ENCODE results near the gene CBLB. TPM values are rescaled to one million over a fixed set of nuclear protein-coding genes. Genes with fewer than 3 reads are reported as not detected.

CBLB gene
- total RNA-seq, 1 donor from 2014 or later = 30.0 TPM

DNA sequence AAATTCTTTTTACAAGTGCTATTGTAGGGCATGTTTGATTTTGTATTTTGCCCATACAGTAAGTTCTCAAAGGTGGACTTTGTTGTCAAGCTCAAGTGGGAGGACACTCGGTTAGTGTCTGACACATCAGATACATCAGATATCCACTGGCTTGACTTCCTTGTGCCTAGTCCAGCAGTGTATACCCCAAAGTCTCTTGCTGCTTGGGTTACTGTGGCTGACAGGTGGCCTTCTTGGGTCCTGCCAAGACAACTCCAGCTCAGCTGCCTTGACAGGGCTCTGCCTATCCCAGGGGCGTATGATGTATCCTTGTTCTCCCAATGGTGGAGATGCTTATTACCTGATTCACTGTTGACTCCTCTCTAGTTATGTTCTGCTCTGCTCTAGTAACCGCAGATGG is 214.9 kb downstream of the CBLB start:
- H3K27me3 ChIP-seq (ENCODE audit: control insufficient read depth, insufficient read depth, low read length) = no peaks in the 10 kb centered on the region
- peaks cover 2% of the 10 kb centered on the region for H3K36me3 ChIP-seq (ENCODE audit: control insufficient read depth, insufficient read depth, low read length)
- DNase-seq (ENCODE audit: low read depth) (peak; percentile 18), FAIRE-seq (peak; percentile 79)
- TF ChIP-seq, protein P1, sequence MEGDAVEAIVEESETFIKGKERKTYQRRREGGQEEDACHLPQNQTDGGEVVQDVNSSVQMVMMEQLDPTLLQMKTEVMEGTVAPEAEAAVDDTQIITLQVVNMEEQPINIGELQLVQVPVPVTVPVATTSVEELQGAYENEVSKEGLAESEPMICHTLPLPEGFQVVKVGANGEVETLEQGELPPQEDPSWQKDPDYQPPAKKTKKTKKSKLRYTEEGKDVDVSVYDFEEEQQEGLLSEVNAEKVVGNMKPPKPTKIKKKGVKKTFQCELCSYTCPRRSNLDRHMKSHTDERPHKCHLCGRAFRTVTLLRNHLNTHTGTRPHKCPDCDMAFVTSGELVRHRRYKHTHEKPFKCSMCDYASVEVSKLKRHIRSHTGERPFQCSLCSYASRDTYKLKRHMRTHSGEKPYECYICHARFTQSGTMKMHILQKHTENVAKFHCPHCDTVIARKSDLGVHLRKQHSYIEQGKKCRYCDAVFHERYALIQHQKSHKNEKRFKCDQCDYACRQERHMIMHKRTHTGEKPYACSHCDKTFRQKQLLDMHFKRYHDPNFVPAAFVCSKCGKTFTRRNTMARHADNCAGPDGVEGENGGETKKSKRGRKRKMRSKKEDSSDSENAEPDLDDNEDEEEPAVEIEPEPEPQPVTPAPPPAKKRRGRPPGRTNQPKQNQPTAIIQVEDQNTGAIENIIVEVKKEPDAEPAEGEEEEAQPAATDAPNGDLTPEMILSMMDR (IDR thresholded peaks at IDR 0.05; ENCODE audit: insufficient read depth, low read length, severe bottlenecking) = no peak
- no peak overlapping the region for H3K4me3 ChIP-seq (ENCODE audit: low read depth, low read length)

DNA sequence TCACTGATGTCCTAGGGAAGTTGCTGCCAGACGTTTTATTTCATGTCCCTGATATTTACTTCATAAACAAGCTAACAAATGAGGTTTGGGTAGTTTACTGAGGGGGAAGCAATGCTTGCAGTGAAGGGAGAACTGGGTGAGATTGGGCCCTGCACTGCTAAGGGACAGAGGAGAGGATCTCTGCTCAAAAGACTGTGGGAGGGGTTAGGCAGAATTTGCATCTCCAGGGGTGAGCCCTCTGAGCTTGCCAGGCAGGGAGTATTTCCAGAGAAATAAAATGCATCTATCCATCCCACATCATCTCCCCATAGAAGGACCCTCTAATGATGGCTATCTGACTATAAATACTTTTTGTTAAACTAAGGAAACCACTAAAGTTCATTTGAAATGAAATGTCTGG is 215.6 kb downstream of the CBLB start:
- FAIRE-seq (no peak), DNase-seq (ENCODE audit: low read depth) (no peak)

DNA sequence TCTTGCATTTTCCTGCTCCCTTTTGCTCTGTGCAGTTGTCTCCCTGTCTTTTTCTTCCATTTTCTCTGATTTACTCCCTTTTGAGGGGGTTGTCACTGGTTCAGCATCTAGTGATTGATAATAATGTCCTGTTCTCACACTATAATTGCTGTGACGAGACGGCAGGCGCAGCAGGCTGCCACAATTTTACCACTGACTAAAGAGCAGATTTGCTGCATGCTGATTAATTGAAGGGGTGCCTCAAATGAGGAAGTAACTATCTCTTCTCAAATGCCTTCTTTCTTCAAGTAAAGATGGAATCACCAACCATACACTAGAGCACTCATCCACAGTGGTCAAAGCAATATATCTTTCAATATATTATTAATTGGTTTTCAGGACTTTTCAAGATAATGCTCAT is 219.3 kb downstream of the CBLB start:
- H3K27me3 ChIP-seq (ENCODE audit: control insufficient read depth, insufficient read depth, low read length) = no peaks in the 10 kb centered on the region
- no peak for FAIRE-seq
- DNase-seq (ENCODE audit: low read depth) = no peak
- TF ChIP-seq, protein P1 (IDR thresholded peaks at IDR 0.05; ENCODE audit: insufficient read depth, low read length, severe bottlenecking) = no peak
- H3K4me3 ChIP-seq (ENCODE audit: low read depth, low read length) = no peak overlapping the region
- H3K36me3 ChIP-seq (ENCODE audit: control insufficient read depth, insufficient read depth, low read length) = no peaks in the 10 kb centered on the region

More for the DNA sequence above, 215.6 kb downstream of the CBLB start:
- TF ChIP-seq, protein P1 (IDR thresholded peaks at IDR 0.05; ENCODE audit: insufficient read depth, low read length, severe bottlenecking) = no peak
- Histone ChIP-seq H3K36me3 (ENCODE audit: control insufficient read depth, insufficient read depth, low read length) (no peaks in the 10 kb centered on the region), H3K27me3 (ENCODE audit: control insufficient read depth, insufficient read depth, low read length) (no peaks in the 10 kb centered on the region), H3K4me3 (ENCODE audit: low read depth, low read length) (no peak overlapping the region)

DNA sequence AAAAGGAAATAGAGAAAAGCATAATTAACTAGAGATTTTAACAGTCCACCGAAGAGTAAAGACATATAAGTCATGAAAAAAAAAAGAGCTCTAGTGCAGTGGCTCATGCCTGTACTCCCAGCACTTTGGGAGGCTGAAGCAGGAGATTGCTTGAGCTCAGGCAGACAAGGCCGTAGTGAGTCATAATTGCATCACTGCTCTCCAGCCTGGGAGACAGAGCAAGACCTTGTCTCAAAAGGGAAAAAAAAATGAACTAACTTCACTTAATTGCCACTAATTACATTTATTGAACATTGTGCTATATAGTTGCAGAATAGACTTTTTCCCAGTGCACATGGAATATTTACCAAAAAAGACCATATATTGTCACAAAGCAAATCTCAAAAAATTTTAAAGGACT is 221.8 kb downstream of the CBLB start:
- H3K4me3 ChIP-seq (ENCODE audit: low read depth, low read length) = no peak overlapping the region
- no peaks in the 10 kb centered on the region for H3K27me3 ChIP-seq (ENCODE audit: control insufficient read depth, insufficient read depth, low read length)
- TF ChIP-seq, protein P1 (IDR thresholded peaks at IDR 0.05; ENCODE audit: insufficient read depth, low read length, severe bottlenecking) = no peak
- DNase-seq (ENCODE audit: low read depth) (peak; percentile 96), FAIRE-seq (no peak)
- no peaks in the 10 kb centered on the region for H3K36me3 ChIP-seq (ENCODE audit: control insufficient read depth, insufficient read depth, low read length)

DNA sequence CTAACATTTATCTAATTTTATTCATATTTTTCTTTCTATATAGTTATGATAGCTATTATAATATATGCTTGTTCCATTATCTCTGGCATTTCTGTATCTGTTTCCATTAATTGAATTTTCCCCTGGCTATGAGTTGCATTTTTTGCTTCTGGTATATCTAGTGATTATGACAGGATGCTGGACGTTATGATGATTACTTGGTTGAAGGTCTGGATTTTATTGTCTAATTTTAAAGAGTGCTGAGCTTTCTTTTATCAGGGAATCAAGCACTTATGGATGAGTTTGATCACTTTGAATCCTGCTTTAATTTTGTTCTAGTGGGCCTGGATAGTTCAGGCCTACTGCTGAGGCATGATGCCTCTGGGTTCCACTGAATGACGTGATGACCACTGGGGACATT is 229.7 kb downstream of the CBLB start:
- Histone ChIP-seq H3K36me3 (ENCODE audit: control insufficient read depth, insufficient read depth, low read length) (no peaks in the 10 kb centered on the region), H3K27me3 (ENCODE audit: control insufficient read depth, insufficient read depth, low read length) (no peaks in the 10 kb centered on the region), H3K4me3 (ENCODE audit: low read depth, low read length) (no peak overlapping the region)
- DNase-seq (ENCODE audit: low read depth) (no peak), FAIRE-seq (no peak)
- TF ChIP-seq, protein P1 (IDR thresholded peaks at IDR 0.05; ENCODE audit: insufficient read depth, low read length, severe bottlenecking) = no peak

DNA sequence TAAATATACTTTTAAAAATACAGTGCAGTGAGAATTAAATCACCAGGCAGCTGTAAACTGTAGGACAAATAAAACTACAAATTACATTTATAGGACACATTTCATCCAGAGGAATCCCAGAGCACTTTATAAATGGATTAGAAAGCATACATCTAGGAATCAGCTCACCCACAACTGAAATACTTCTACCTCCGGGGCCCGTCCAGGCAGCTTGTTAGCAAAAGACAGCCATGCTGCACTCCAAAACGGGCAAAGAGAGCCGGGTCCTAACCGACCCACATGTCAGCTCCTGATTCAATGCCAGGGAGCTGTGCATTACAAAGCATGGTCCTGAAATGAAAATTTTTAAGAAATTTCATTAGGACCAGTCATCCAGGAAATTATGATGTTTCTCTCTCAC is 234.1 kb downstream of the CBLB start:
- no peak for DNase-seq (ENCODE audit: low read depth)
- H3K27me3 ChIP-seq (ENCODE audit: control insufficient read depth, insufficient read depth, low read length) = no peaks in the 10 kb centered on the region

More for the DNA sequence above, 234.1 kb downstream of the CBLB start:
- TF ChIP-seq, protein P1 (IDR thresholded peaks at IDR 0.05; ENCODE audit: insufficient read depth, low read length, severe bottlenecking) = no peak
- Histone ChIP-seq H3K4me3 (ENCODE audit: low read depth, low read length) (no peak overlapping the region), H3K36me3 (ENCODE audit: control insufficient read depth, insufficient read depth, low read length) (no peaks in the 10 kb centered on the region)
- FAIRE-seq = no peak
